ENCODE measurements around the gene MYH4.

DNA sequence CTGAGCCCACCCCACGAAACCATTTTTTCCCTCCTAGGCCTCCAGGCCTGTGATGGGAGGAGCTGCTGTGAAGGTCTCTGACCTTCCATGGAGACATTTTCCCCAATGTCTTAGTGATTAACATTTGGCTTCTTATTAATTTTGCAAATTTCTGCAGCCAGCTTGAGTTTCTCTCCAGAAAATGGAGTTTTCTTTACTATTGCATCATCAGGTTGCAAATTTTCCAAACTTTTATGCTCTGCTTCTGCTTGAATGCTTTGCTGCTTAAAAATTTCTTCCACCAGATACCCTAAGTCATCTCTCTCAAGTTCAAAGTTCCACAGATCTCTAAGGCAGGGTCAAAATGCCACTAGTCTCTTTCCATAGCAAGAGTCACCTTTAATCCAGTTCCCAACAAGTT, 12.9 kb upstream of the MYH4 start:
- TF ChIP-seq POLR2A (IDR thresholded peaks at IDR 0.05) (no peak), EP300 (IDR thresholded peaks at IDR 0.05) (no peak), POLR2AphosphoS5 (IDR thresholded peaks at IDR 0.05) (no peak)
- TF ChIP-seq, protein P1, sequence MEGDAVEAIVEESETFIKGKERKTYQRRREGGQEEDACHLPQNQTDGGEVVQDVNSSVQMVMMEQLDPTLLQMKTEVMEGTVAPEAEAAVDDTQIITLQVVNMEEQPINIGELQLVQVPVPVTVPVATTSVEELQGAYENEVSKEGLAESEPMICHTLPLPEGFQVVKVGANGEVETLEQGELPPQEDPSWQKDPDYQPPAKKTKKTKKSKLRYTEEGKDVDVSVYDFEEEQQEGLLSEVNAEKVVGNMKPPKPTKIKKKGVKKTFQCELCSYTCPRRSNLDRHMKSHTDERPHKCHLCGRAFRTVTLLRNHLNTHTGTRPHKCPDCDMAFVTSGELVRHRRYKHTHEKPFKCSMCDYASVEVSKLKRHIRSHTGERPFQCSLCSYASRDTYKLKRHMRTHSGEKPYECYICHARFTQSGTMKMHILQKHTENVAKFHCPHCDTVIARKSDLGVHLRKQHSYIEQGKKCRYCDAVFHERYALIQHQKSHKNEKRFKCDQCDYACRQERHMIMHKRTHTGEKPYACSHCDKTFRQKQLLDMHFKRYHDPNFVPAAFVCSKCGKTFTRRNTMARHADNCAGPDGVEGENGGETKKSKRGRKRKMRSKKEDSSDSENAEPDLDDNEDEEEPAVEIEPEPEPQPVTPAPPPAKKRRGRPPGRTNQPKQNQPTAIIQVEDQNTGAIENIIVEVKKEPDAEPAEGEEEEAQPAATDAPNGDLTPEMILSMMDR (IDR thresholded peaks at IDR 0.05): no peak
